Lower leg skin (tissue), 4 donors: ENCODE results near the gene DACT2. TPM values are rescaled to one million over a fixed set of nuclear protein-coding genes. Genes with fewer than 3 reads are reported as not detected.
A peak's percentile ranks its signal among the peaks of the same experiment; 100 is the strongest.

Source experiments
- DNase-seq, 2 donors: peaks; one replicate each; pipeline ENCODE4 v3.0.0-alpha.2; 2019; ENCODE audit warnings: low spot score in 2 of 2
- H3K4me3 ChIP-seq: fragments of 200-600 bp; sonication (generic); 2 replicates; pipeline ENCODE4 v1.5.1; 2017; ENCODE audit warnings: mild to moderate bottlenecking, low read depth; ENCODE audit not compliant: poor library complexity, severe bottlenecking
- CTCF ChIP-seq, 3 donors: fragments of 450-650 bp; IDR thresholded peaks; one replicate each; pipeline ENCODE4 v1.5.1; 2016; ENCODE audit warnings: antibody characterized with exemption in 3 of 3, mild to moderate bottlenecking in 3 of 3, moderate library complexity in 2 of 3
- POLR2A ChIP-seq, 2 donors: fragments of 450-650 bp; IDR thresholded peaks; one replicate each; pipeline ENCODE4 v1.6.1; 2016 to 2017; ENCODE audit warnings: antibody characterized with exemption in 2 of 2, mild to moderate bottlenecking in 1 of 2, moderate library complexity in 1 of 2
- WGBS, 2 donors: methylation state at CpG; one replicate each; pipeline ENCODE4 v1.1.5; 2018; 5-methylcytosine and 5-hydroxymethylcytosine counted together
- intact Hi-C: fragments of 100-400 bp; cut with DNase I; formaldehyde crosslinking; loops from one replicate; pipeline ENCODE4 v1.15.0; 2023; ENCODE audit warnings: low total_unique reads
- total RNA-seq, 4 donors: library from RNA; depleted of rRNA; stranded (reverse); fragments of >200 nt; gene quantifications; one replicate each; pipeline ENCODE4 v1.1.0, GENCODE V29; 2016

DACT2 gene
- total RNA-seq, 4 donors from 2014 or later = 11.1 to 19.1 (median 15.4) TPM

- 83 to 85% methylated on average over 20 to 21 of the region's 21 CpGs for WGBS, 2 donors
- DNase-seq = no peak
- TF ChIP-seq POLR2A (IDR thresholded peaks at IDR 0.05) (no peak), CTCF (IDR thresholded peaks at IDR 0.05) (no peak)
- H3K4me3 ChIP-seq = no peak overlapping the region
- intact Hi-C loops = no loop called here
Measured at GRCh38 chr6:168279403-168279935, 40.1 kb downstream of the DACT2 start.

- intact Hi-C loops = no loop called here
- H3K4me3 ChIP-seq = no peak overlapping the region
- WGBS, 2 donors = 68 to 71% methylated on average over 15 of the region's 15 CpGs
- DNase-seq = no peak
- TF ChIP-seq CTCF (IDR thresholded peaks at IDR 0.05) = no peak
- TF ChIP-seq POLR2A (IDR thresholded peaks at IDR 0.05) = no peak
Measured at GRCh38 chr6:168278904-168279303, 40.7 kb downstream of the DACT2 start.

- no peak for DNase-seq
- H3K4me3 ChIP-seq = no peak overlapping the region
- no peak for TF ChIP-seq POLR2A (IDR thresholded peaks at IDR 0.05)
- no peak for TF ChIP-seq CTCF (IDR thresholded peaks at IDR 0.05)
- intact Hi-C loops = no loop called here
- WGBS, 2 donors = 86 to 89% methylated on average over 14 of the region's 14 CpGs
Measured at GRCh38 chr6:168277274-168277669, 42.3 kb downstream of the DACT2 start.

GRCh38 chr6:168276576-168277273 is 42.9 kb downstream of the DACT2 start:
- DNase-seq = peak in 1 of 2 donors; percentile 80
- intact Hi-C loops = no loop called here
- H3K4me3 ChIP-seq = no peak overlapping the region
- 94% methylated on average over 32 of the region's 32 CpGs for WGBS, 2 donors
- TF ChIP-seq POLR2A (IDR thresholded peaks at IDR 0.05) (no peak), CTCF (IDR thresholded peaks at IDR 0.05) (no peak)

DNA sequence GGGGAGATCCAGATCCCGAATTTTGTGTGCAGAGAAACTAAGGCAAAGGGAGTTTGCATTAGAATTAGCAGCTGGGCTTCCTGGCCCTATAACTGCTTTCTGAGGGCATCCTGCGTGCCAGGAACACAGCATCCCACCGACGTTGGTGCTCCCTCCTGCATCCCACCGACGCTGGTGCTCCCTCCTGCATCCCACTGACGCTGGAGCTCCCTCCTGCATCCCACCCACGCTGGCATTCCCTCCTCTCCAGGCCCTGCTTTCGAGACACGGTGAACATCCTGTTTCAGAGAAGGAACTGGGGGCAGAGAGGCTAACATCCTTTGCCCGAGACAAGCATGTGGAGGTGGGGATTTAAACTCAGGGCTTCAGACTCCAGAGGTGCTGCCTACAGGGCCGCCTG is 44.4 kb downstream of the DACT2 start:
- TF ChIP-seq CTCF (IDR thresholded peaks at IDR 0.05) (no peak), POLR2A (IDR thresholded peaks at IDR 0.05) (no peak)
- DNase-seq = peak in 1 of 2 donors; percentile 69
- WGBS, 2 donors = 67 to 70% methylated on average over 12 of the region's 12 CpGs
- intact Hi-C loops = no loop called here
- H3K4me3 ChIP-seq = no peak overlapping the region
